Tibial artery (tissue), 4 donors: ENCODE measurements around the gene TRAF3IP3.

Experiments used
- DNase-seq, 2 donors: peaks; one replicate each; pipeline ENCODE4 v3.0.0-alpha.2; 2019
- H3K27ac ChIP-seq, 2 donors: fragments of 200-600 bp; sonication (generic) in 1 of 2; 1 replicate in 1 of 2; 2 replicates in 1 of 2; pipeline ENCODE4 v1.5.1; 2018 to 2019; ENCODE audit warnings: mild to moderate bottlenecking in 1 of 2
- H3K27me3 ChIP-seq, 2 donors: fragments of 200-600 bp; sonication (generic) in 1 of 2; one replicate each; pipeline versions ENCODE4 v1.5.1 to v1.6.0; 2016 to 2019
- H3K36me3 ChIP-seq, 3 donors: fragments of 200-600 bp; sonication (generic) in 2 of 3; one replicate each; pipeline ENCODE4 v1.5.1; 2016 to 2019; ENCODE audit warnings: mild to moderate bottlenecking in 2 of 3
- H3K4me1 ChIP-seq, 4 donors: fragments of 200-600 bp; sonication (generic) in 2 of 4; 1 replicate in 3 of 4; 2 replicates in 1 of 4; pipeline ENCODE4 v1.5.1; 2016 to 2019
- H3K4me3 ChIP-seq, 2 donors: fragments of 200-600 bp; sonication (generic) in 1 of 2; 1 replicate in 1 of 2; 2 replicates in 1 of 2; pipeline ENCODE4 v1.5.1; 2018 to 2019; ENCODE audit warnings: mild to moderate bottlenecking in 2 of 2
- H3K9me3 ChIP-seq, 3 donors: fragments of 200-600 bp; sonication (generic) in 1 of 3; one replicate each; pipeline ENCODE4 v1.5.1; 2016 to 2019
- intact Hi-C: fragments of 100-400 bp; cut with DNase I; formaldehyde crosslinking; loops from one replicate; pipeline ENCODE4 v1.15.0; 2023; ENCODE audit warnings: low total_unique reads
- TF ChIP-seq, protein P1 (sequence below), 2 experiments: fragments of 200-600 bp in 1 of 2; fragments of 450-650 bp in 1 of 2; IDR thresholded peaks; one replicate each; pipeline ENCODE4 v1.5.1; 2017 to 2019; ENCODE audit warnings: antibody characterized with exemption in 2 of 2, mild to moderate bottlenecking in 1 of 2, moderate library complexity in 1 of 2

The TRAF3IP3 gene

DNA sequence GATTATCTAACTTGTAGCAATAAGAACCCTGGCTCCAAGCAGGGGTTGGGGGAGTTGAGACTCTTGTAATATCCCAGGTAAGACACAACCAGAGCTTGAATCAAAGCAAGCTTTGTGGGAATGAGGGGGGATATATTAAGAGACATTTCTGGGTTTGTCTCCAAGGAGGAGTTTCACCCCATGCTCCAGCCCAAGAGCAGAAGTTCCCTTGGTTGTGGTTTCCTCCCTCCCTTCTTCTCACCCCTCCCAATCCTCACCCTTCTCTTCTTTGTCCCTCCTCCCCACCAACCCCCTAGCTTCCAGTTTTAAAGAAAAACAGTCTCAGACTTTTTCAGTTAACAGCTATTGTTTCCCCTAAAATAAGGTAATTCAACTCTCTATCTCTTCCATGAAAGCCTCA lies 11.9 kb downstream of the TRAF3IP3 start:
- H3K4me1 ChIP-seq: peaks cover 0 to 25% (median 23%) of the 10 kb centered on the region in 4 donors
- H3K27me3 ChIP-seq: no peaks in the 10 kb centered on the region

DNA sequence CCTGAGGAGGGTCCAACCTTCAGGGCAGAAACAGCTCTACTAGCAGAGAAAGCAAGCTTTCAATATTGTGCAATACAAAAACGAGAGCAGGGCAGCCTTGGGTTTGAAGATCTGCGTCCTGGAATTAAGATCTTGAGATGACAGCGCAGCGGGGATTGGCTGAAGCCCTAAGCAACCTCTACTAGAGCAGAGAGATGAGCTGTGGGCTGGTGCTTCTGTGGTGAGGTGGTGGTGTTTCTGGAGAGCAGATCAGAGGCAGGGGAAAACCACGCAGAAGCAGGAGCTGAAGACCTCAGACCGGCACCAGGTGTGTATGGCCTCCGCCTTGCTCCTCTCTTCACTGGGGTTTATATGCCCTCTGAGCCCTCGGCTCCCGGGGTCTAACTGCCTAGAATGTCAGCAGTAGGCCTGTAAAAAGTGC lies 12.5 kb downstream of the TRAF3IP3 start:
- Histone ChIP-seq H3K4me3 (no peak overlapping the region), H3K27ac (peak overlapping the region in 1 of 2 donors; percentile 81), H3K36me3 (no peaks in the 10 kb centered on the region), H3K9me3 (no peaks in the 10 kb centered on the region), H3K4me1 (peaks cover 0 to 25% (median 23%) of the 10 kb centered on the region in 4 donors), H3K27me3 (no peaks in the 10 kb centered on the region)
- TF ChIP-seq, protein P1, sequence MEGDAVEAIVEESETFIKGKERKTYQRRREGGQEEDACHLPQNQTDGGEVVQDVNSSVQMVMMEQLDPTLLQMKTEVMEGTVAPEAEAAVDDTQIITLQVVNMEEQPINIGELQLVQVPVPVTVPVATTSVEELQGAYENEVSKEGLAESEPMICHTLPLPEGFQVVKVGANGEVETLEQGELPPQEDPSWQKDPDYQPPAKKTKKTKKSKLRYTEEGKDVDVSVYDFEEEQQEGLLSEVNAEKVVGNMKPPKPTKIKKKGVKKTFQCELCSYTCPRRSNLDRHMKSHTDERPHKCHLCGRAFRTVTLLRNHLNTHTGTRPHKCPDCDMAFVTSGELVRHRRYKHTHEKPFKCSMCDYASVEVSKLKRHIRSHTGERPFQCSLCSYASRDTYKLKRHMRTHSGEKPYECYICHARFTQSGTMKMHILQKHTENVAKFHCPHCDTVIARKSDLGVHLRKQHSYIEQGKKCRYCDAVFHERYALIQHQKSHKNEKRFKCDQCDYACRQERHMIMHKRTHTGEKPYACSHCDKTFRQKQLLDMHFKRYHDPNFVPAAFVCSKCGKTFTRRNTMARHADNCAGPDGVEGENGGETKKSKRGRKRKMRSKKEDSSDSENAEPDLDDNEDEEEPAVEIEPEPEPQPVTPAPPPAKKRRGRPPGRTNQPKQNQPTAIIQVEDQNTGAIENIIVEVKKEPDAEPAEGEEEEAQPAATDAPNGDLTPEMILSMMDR (IDR thresholded peaks at IDR 0.05): no peak
- no peak for DNase-seq
- intact Hi-C loops: no loop called here

More for the DNA sequence above, 11.9 kb downstream of the TRAF3IP3 start:
- Histone ChIP-seq H3K9me3 (no peaks in the 10 kb centered on the region), H3K27ac (no peak overlapping the region), H3K4me3 (no peak overlapping the region), H3K36me3 (no peaks in the 10 kb centered on the region)
- no peak for DNase-seq
- intact Hi-C loops: no loop called here
- TF ChIP-seq, protein P1 (IDR thresholded peaks at IDR 0.05): no peak

DNA sequence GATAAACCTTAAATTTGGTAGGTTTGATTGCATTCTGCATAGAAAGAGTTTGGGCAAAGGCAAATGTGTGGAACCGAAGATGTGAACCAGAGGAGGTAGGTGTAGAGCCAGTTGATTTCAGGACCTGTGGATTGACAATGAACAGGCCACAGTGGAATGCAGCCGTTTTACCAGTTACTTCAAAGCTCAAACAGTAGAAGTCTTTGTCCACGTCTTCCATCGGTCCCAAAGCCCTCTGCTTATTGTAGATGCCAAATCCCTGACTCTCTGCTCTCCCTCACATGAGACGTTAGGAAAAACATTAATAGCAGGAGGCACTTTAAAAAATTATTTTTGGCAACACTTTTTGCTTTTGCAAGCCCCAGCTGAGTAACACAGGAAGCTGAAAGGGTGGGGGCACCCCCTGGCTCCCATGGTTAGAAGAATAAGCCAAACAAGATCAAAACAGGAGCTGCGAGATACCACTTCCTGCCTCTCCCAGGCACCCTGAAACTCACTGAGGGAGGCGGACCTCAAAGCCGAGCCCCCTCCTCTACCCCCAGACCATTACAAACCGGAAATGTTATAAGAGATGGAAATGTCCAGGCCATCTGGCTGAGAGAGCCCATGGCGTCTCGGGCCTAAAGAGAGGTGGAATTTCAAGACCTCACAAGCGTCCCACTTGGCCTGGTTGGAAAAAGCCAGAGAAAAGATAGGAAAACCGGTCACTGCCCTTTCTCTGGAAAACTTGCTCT lies 13.5 kb downstream of the TRAF3IP3 start:
- H3K27me3 ChIP-seq: no peaks in the 10 kb centered on the region
- H3K4me1 ChIP-seq: peaks cover 0 to 25% (median 23%) of the 10 kb centered on the region in 4 donors
- TF ChIP-seq, protein P1 (IDR thresholded peaks at IDR 0.05): peak in 1 of 2 experiments; percentile 5
- H3K36me3 ChIP-seq: no peaks in the 10 kb centered on the region
- H3K27ac ChIP-seq: peak overlapping the region; percentile 77 to 81
- peak; percentile 90 for DNase-seq
- H3K9me3 ChIP-seq: no peaks in the 10 kb centered on the region
- H3K4me3 ChIP-seq: peak overlapping the region; percentile 7 to 28
- intact Hi-C loops: no loop called here

DNA sequence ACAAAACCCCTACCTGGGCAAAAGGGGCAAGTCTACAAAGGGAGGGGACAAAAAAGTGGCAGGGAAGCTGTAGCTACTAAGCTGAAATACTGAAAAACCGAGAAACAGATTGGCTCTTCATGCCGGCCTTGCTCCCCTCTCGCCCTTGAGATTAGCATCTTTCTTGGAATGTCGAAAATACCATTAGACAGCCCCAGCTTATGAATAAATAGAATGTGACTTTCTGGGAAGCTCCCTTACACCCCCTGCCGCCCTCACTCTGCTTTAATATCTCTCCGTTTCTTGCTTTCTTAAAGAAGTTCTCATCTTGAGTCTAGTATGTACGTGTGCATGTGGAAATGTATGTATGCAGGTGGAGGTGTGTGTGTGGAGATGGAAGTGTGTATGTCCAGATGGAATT lies 14.1 kb downstream of the TRAF3IP3 start:
- H3K4me1 ChIP-seq: peaks cover 0 to 25% (median 23%) of the 10 kb centered on the region in 4 donors
- H3K36me3 ChIP-seq: no peaks in the 10 kb centered on the region
- intact Hi-C loops: no loop called here
- no peaks in the 10 kb centered on the region for H3K9me3 ChIP-seq
- H3K27me3 ChIP-seq: no peaks in the 10 kb centered on the region
- peak overlapping the region; percentile 7 to 28 for H3K4me3 ChIP-seq
- TF ChIP-seq, protein P1 (IDR thresholded peaks at IDR 0.05): no peak
- DNase-seq: no peak
- peak overlapping the region; percentile 77 to 81 for H3K27ac ChIP-seq

DNA sequence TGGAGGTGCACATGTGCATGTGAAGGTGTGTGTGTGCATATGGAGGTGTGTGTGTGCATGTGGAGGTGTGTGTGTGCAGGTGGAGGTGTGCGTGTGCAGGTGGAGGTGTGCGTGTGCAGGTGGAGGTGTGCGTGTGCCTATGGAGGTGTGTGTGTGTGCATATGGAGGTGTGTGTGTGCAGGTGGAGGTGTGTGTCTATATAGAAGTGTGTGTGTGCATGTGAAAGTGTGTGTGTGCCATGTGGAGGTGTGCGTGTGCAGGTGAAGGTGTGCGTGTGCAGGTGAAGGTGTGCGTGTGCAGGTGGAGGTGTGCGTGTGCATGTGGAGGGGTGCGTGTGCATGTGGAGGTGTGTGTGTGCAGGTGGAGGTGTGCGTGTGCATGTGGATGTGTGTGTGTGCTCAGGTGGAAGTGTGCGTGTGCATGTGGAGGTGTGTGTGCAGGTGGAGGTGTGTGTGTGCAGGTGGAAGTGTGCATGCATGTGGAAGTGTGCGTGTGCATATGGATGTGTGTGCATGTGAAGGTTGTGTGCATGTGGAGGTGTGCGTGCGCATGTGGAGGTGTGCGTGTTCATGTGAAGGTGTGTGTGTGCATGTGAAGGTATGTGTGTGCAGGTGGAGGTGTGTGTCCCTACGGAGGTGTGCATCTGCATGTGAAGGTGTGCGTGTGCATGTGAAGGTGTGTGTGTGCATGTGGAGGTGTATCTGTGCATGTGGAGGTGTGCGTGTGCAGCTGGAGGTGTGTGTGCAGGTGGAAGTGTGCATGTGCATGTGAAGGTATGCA lies 15.0 kb downstream of the TRAF3IP3 start:
- intact Hi-C loops: no loop called here
- Histone ChIP-seq H3K27ac (no peak overlapping the region), H3K9me3 (no peaks in the 10 kb centered on the region), H3K36me3 (no peaks in the 10 kb centered on the region), H3K4me3 (no peak overlapping the region), H3K27me3 (no peaks in the 10 kb centered on the region), H3K4me1 (peaks cover 0 to 25% (median 23%) of the 10 kb centered on the region in 4 donors)
- TF ChIP-seq, protein P1 (IDR thresholded peaks at IDR 0.05): no peak
- no peak for DNase-seq
